MM.1S (cell line): Measurements from ENCODE around the gene COPRS.

Experiments used
- EZH2 ChIP-seq: fragments of 300-600 bp; sonication (generic); optimal IDR thresholded peaks from 2 replicates; pipeline ENCODE3; 2017; ENCODE audit warnings: low read depth, mild to moderate bottlenecking, antibody characterized with exemption, low read length, mixed read lengths
- EZH2phosphoT487 ChIP-seq: fragments of 300-600 bp; sonication (generic); IDR thresholded peaks from 2 replicates; pipeline ENCODE4 v1.6.1; 2018; ENCODE audit warnings: antibody characterized with exemption, low read length
- TF ChIP-seq, protein P1 (sequence below): fragments of 300-600 bp; sonication (generic); IDR thresholded peaks from 2 replicates; pipeline ENCODE4 v1.5.1; 2016; ENCODE audit warnings: antibody characterized with exemption, low read length, mixed read lengths

DNA sequence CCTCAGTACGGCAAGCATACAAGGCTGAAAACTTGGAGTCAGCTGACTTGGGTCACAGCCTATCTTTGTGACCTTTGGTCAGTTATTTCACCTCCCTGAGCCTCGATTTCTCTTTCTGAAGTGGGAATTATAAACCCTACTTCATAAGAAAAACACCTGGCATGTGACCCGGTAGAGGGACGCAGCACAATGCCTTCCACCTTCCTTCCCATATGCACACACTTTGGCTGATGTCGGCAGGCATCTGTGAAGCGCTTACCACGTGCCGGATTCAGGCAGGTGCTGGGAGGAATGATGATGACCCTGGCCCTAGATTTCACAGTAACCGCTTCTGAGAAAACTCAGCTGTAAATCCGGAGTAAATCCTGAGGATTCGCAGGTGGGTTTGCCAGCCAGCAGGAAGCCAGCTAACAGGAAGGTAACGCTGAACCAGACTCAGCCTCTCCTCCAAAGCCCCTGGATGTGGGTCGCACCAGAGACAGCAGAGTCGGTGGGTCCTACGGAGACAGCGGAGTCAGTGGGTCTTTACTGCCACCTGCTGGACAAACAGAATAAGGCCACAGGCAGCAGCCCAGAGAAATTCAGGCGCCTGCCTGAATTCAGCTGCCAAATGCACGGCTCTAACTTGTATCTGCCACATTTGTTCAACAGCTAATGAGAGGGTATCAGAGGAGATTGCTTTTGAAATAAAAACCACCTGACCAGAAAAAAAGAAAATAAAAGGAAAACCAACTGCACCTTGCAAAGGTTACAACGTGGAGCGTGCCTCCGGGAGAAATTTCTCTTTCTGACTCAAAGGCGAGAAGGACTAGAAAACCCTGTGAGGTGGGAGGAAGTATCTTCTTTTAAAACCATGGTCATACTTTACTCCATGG is 16.6 kb downstream of the COPRS start:
- TF ChIP-seq, protein P1, sequence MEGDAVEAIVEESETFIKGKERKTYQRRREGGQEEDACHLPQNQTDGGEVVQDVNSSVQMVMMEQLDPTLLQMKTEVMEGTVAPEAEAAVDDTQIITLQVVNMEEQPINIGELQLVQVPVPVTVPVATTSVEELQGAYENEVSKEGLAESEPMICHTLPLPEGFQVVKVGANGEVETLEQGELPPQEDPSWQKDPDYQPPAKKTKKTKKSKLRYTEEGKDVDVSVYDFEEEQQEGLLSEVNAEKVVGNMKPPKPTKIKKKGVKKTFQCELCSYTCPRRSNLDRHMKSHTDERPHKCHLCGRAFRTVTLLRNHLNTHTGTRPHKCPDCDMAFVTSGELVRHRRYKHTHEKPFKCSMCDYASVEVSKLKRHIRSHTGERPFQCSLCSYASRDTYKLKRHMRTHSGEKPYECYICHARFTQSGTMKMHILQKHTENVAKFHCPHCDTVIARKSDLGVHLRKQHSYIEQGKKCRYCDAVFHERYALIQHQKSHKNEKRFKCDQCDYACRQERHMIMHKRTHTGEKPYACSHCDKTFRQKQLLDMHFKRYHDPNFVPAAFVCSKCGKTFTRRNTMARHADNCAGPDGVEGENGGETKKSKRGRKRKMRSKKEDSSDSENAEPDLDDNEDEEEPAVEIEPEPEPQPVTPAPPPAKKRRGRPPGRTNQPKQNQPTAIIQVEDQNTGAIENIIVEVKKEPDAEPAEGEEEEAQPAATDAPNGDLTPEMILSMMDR: peak; percentile 94
- TF ChIP-seq EZH2 (no peak), EZH2phosphoT487 (no peak)
